ENCODE results near the gene PLAC8L1.

DNA sequence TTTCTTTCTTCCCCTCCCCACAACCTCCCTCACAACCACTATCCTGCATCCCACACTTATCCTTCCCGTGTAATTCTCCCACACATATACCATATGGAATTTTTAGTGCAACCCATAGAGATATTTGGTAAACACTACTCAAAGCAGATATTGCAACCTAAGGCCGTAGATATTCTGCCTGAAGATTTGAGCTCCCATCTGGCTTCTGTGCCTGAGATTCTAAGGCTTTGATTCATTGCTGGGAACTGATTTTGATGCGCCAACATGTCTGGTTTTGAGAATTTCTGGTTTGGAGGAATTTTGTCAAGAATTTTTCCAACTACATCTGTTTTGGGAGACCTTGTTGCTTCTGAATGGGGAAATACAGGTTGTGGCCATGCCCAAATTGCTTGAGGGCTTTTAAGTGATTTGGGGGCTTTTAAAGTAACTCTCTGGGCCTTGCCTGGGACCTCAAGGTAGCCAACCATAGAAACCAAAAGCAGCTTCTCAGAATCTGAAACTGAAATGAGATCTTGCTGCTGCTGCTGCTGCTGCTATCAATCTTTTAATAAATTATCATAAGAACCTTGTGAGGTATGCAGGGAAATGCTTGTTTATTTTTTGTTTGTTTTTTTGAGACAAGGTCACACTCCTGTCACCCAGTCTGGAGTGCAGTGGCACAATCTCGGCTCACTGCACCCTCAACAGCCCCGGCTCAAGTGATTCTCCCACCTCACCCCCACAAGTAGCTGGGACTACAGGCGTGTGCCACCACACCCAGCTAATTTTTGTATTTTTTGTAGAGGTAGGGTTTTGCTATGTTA is 36.2 kb downstream of the PLAC8L1 start:
- TF ChIP-seq, protein P1, sequence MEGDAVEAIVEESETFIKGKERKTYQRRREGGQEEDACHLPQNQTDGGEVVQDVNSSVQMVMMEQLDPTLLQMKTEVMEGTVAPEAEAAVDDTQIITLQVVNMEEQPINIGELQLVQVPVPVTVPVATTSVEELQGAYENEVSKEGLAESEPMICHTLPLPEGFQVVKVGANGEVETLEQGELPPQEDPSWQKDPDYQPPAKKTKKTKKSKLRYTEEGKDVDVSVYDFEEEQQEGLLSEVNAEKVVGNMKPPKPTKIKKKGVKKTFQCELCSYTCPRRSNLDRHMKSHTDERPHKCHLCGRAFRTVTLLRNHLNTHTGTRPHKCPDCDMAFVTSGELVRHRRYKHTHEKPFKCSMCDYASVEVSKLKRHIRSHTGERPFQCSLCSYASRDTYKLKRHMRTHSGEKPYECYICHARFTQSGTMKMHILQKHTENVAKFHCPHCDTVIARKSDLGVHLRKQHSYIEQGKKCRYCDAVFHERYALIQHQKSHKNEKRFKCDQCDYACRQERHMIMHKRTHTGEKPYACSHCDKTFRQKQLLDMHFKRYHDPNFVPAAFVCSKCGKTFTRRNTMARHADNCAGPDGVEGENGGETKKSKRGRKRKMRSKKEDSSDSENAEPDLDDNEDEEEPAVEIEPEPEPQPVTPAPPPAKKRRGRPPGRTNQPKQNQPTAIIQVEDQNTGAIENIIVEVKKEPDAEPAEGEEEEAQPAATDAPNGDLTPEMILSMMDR (CRISPR knock-in tag; IDR thresholded peaks at IDR 0.05), result no peak
- TF ChIP-seq, protein P2, sequence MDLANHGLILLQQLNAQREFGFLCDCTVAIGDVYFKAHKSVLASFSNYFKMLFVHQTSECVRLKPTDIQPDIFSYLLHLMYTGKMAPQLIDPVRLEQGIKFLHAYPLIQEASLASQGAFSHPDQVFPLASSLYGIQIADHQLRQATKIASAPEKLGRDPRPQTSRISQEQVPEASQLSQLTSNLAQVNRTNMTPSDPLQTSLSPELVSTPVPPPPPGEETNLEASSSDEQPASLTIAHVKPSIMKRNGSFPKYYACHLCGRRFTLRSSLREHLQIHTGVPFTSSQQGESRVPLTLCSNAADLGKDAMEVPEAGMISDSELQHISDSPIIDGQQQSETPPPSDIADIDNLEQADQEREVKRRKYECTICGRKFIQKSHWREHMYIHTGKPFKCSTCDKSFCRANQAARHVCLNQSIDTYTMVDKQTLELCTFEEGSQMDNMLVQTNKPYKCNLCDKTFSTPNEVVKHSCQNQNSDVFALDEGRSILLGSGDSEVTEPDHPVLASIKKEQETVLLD (CRISPR knock-in tag; IDR thresholded peaks at IDR 0.05; ENCODE audit: low read depth), result no peak
- TF ChIP-seq, protein P3, sequence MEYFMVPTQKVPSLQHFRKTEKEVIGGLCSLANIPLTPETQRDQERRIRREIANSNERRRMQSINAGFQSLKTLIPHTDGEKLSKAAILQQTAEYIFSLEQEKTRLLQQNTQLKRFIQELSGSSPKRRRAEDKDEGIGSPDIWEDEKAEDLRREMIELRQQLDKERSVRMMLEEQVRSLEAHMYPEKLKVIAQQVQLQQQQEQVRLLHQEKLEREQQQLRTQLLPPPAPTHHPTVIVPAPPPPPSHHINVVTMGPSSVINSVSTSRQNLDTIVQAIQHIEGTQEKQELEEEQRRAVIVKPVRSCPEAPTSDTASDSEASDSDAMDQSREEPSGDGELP (IDR thresholded peaks at IDR 0.05; ENCODE audit: borderline replicate concordance, low read depth), result no peak
- TF ChIP-seq TBP (CRISPR knock-in tag; IDR thresholded peaks at IDR 0.05), result no peak
- TF ChIP-seq NBN (conservative IDR thresholded peaks at IDR 0.05), result no peak
- TF ChIP-seq KLF11 (CRISPR knock-in tag; IDR thresholded peaks at IDR 0.05), result no peak
- no peak for TF ChIP-seq PRMT3 (CRISPR knock-in tag; IDR thresholded peaks at IDR 0.05; ENCODE audit: borderline replicate concordance, low read depth)
